ENCODE data around the gene HPCAL4.

The HPCAL4 gene

DNA sequence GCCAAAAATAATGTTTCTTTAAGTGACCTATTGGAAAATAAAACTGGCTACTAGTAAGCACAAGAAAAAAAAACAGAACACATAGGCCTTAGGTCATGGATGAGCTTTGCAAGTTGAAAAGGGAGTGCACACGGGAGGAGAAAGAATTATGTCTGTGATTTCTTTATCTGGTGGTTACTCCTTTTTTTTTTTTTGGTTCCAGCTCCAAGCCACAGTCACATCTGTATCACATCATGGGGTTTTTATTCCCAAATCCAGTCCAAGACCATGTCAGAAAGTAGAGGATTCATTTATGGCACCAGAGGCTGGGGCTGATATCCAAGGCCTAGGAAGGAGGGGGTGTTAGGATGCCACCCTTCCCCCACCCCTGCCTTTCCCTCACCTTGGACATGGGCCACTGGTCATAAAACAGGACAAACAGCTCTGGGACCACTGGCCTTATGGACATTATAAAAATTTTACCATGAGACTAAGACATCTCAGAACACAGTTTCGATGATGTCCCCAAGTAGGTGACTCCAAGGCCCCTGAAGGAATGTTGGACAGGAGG lies 41.5 kb downstream of the HPCAL4 start:
- no peak for DNase-seq (ENCODE audit: low spot score)

DNA sequence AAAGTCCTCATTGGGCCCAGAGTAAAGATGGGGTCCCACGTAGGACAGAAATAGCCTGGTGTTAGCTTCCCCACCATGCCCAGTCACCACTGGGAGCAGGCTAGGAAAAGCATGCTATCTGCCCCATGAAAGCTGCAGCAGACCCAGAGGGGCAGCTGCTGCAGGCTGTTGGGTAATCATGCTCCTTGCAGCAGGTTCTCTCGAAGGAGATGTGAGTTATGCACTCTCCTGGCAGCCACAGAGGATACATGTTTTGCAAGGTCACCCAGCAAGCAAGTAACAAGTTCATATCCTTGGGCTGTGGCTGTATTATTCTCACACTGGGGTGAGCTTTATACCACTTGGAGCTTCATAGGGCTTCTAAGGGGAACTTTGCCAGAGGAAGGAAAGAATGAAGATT lies 42.7 kb downstream of the HPCAL4 start:
- no peak for DNase-seq (ENCODE audit: low spot score)

DNA sequence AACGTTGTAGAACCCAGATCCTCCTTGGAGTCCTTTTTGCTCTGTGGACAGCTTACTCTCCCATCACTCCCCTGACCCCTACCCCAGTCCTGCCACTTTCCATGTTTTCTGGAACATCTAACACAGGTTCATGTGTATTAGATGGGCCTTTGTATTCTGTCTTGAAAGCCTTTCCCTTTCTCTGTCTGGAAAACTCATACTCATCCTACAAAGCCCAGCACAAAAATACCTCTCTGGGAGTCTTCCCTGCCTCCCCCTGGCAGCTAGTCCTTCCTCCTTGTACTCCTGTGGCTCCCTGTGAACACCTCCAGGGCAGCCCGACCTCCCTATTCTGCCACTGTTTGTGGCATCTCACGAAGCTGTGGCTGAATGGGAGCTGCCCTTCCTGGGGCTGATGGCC lies 44.0 kb downstream of the HPCAL4 start:
- DNase-seq (ENCODE audit: low spot score), result no peak

- no peak for DNase-seq (ENCODE audit: low spot score)
These were observed 44.8 kb downstream of the HPCAL4 start for GRCh38 chr1:39646232-39647081.

GRCh38 chr1:39645411-39646043 lies 45.7 kb downstream of the HPCAL4 start:
- no peak for DNase-seq (ENCODE audit: low spot score)

GRCh38 chr1:39643705-39644104 lies 47.5 kb downstream of the HPCAL4 start:
- no peak for DNase-seq (ENCODE audit: low spot score)

DNA sequence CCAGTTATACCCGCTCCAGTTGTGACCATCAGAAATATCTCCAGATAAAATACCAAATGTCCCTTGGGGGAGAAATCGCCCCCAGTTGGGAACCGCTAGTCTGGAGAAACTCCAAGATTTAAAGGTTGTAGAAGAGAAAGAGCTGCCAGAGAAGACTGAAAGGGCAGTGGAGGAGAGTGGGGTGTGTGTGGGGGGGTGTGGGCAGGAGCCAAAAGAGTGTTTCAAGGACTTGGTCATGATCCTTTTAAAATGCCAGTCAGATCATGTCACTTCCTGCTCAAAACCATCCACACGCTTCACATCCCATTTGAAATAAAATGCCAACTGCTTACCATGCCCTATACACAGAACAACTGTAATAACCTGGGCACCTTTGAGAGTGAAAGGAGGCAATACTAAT lies 48.4 kb downstream of the HPCAL4 start:
- no peak for DNase-seq (ENCODE audit: low spot score)

DNA sequence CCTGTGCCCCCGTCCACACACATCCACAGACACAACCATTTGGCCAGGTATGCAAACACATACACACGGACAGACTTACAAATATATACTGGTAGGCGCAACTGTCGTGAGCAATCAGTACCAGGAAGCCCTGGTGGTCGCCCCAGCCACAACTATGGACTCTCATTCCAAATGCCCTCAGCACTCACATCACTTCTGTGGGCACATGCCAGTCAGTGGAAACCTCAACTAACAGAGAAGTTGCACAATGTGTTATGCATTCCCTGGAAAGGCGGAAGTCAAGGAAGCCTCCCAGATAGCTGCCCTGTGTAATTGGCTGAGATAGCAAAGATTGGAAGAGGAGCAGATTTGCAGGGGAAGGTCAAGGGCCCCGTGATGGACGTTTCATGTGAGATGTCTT lies 50.4 kb downstream of the HPCAL4 start:
- no peak for DNase-seq (ENCODE audit: low spot score)

DNA sequence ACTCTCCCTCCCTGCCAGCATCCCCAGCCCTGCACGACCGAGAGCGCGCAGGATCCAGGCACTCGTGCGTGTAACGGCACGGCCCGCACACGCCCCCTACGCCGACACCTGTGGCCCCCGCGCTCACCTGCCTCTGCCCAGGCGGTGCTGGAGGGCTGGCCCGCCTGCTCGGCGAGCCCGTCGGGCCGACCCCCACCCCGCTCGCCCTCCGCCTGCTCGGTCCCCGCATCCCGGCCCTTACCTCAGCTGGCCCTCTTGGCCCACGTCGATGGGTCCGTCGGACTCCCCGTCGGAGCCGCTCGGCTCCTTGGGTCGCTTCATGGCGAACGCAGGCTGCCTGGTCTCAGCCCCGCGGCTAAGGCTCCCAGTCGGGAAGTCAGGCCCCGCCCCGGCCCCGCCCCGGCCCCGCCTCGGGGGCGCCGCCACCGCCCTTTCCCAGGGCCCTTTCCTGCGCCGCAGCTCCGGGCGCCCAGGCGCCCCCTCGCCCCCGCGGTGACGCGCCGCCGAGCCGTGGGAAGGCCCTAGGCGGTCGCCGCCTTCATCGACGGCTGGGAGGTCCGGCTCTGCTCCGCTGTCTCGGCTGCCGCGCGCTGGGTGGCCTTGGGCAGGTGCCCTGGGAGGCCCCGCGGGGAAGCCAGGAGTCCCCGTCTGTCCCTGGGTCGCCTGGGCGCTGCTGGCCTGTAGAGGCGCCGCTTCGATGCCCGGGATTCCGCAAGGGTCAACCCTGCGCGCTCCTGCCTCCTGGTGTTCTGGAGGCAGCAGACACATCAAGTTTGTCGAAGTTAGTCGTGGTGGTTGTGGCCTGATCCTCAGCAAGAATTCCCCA lies 51.7 kb downstream of the HPCAL4 start, which contains the start of gene HEYL:
Gene HEYL, minus strand, starts transcription at position 339 of the 826 bp plus-strand sequence. Its CDS starts 18 bp downstream, at position 321.
- DNase-seq (ENCODE audit: low spot score), result peak; percentile 48

DNA sequence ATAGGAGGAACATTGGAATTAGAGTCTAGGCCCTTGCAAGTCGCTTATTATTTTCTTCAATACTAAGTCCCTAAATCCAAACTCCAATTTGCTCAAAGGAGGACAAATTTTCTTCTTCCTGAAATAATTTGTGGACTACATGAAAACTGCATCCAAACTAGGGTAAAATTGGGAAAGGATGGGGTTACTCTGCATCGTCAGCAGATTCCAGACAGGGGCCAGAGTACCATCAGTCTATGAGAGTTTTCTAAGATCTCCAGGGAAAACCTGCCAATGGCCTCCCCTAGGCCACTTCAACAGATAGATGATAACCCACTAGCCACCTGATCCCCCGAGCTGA lies 52.3 kb downstream of the HPCAL4 start:
- DNase-seq (ENCODE audit: low spot score), result no peak

DNA sequence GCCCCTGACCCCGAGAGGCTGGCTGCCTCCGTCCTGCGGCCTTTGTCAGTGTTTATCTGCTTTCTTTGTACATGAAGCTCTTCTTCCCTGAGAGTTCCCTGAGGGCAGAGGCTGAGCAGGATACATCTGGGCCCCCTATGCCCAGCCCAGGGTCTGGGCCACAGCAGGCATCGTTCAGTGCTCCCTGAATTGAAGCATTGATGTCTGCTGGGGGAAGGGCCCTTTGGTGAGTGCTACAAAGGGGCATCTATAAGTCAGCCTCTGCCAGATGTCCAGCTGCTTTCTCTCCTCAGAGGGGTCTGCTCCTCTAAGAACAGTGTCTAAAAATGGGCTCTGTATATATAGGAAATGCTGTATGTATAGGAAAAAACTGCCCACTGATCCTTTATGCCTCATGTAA lies 53.9 kb downstream of the HPCAL4 start:
- no peak for DNase-seq (ENCODE audit: low spot score)

DNA sequence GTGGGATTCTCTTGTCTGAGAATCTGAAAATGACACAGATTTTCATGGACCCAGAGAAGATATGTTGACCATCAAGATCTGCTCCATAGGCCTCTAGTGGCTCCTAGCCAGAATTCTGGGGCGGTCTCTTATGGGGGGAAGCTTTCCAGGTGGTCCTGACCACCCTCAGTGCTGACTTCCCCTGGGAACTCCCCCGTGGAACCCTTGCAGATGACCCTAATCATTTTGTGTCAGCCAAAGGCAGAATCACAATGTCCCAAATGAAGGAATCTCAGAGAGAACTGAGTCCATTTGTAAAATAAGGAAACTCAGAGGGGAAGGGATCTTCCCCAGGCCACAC lies 55.4 kb downstream of the HPCAL4 start:
- no peak for DNase-seq (ENCODE audit: low spot score)

- no peak for DNase-seq (ENCODE audit: low spot score)
These were observed 55.9 kb downstream of the HPCAL4 start for GRCh38 chr1:39635205-39635870.

DNA sequence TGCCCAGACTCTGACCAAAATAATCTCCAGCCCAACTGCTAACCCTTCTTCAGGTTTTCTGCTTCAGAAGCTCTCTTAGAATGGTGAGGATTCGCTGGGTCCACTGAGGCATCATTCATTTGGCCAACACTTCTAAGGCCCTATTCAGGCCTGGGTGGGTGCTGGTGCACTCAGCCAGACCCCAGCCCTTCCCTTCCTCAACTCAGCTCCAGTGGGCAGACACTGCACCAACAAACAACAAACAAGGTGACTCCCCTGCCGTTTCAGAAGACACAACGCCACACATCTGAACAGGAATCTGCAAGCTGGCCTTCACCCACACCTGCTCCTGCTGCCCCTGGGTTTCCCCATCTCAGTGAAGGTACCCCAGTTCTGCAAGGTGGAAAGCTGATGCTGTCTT lies 57.8 kb downstream of the HPCAL4 start:
- no peak for DNase-seq (ENCODE audit: low spot score)

DNA sequence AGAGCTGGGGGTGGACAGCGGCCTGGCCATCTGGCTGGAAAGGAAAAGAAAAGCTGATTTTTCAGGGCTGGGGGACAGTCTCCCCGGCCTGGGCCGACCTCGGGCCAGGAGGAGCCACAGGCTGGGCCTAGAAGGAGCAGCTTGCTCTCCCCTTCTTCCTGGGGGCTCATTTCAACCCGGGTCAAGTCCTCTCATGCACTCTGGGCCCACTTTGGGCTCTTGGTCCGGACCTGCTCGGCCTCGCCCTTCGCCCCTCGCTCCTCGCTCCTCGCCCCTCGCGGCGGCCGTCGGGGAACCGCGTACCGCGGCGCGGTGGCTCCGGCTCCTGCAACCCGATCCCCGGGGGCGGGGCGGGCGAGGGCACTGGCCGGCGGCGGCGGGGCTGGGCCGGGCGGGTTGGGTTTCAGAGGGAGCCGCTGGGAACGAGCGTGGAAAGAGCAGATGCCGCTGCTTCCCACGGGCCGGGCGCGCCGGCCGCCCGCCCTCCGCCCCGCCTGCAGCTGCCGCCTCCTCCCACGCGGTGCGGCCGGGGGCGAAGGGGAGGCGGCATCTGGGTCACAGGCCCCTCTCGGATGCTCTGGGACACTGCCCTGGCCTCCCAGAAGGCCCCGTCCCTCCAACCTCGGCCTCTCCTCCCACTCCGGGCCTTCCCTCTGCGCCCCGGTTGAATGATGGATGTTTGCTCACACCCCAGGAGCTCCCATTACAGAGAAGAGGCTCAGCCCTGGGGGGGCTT lies 58.4 kb downstream of the HPCAL4 start:
- DNase-seq (ENCODE audit: low spot score), result no peak

DNA sequence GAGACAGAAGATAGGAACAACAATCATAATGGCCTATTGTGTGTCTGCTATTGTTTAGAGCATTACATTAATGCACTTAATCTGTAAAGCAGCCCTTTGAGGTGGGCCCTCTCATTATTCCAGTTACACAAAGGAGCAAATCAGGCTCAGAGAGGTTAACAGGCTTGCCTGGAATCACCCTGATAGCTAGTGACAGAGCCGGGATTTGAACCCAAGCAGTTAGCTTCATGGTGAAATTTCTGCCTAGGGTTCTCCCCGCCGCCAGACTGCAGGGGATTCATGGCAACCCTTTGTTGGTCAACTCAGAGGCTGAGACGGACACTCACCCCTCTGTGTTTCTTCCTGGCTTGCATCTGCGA lies 58.9 kb downstream of the HPCAL4 start:
- no peak for DNase-seq (ENCODE audit: low spot score)

GRCh38 chr1:39631361-39632322 lies 59.6 kb downstream of the HPCAL4 start:
- DNase-seq (ENCODE audit: low spot score), result no peak

- peak; percentile 40 for DNase-seq (ENCODE audit: low spot score)
These were observed 62.4 kb downstream of the HPCAL4 start for GRCh38 chr1:39628807-39629350.
